ENCODE measurements around the gene DNAJA4.

The DNAJA4 gene

GRCh38 chr15:78311292-78311691 lies 46.9 kb downstream of the DNAJA4 start (continued):
- TF ChIP-seq PATZ1 (CRISPR knock-in tag; IDR thresholded peaks at IDR 0.05; ENCODE audit: borderline replicate concordance) (no peak), ZNF70 (CRISPR knock-in tag; IDR thresholded peaks at IDR 0.05) (no peak), ISL1 (CRISPR knock-in tag; IDR thresholded peaks at IDR 0.05) (no peak), BACH2 (CRISPR knock-in tag; IDR thresholded peaks at IDR 0.05; ENCODE audit: borderline replicate concordance) (no peak), ZNF8 (CRISPR knock-in tag; IDR thresholded peaks at IDR 0.05) (no peak), ARNTL (CRISPR knock-in tag; IDR thresholded peaks at IDR 0.05; ENCODE audit: borderline replicate concordance, low read depth) (no peak), CSDC2 (CRISPR knock-in tag; IDR thresholded peaks at IDR 0.05) (no peak), CREB5 (CRISPR knock-in tag; IDR thresholded peaks at IDR 0.05; ENCODE audit: low read depth) (no peak), PPARA (CRISPR knock-in tag; IDR thresholded peaks at IDR 0.05; ENCODE audit: borderline replicate concordance) (no peak), OSR1 (CRISPR knock-in tag; IDR thresholded peaks at IDR 0.05) (no peak), TCF4 (CRISPR knock-in tag; IDR thresholded peaks at IDR 0.05; ENCODE audit: borderline replicate concordance) (no peak), ESRRG (CRISPR knock-in tag; IDR thresholded peaks at IDR 0.05) (no peak)

GRCh38 chr15:78312536-78312935 lies 48.2 kb downstream of the DNAJA4 start:
- ATAC-seq = no peak

More at GRCh38 chr15:78312536-78312935, 48.2 kb downstream of the DNAJA4 start:
- TF ChIP-seq OSR1 (CRISPR knock-in tag; IDR thresholded peaks at IDR 0.05) (no peak), ZNF565 (CRISPR knock-in tag; conservative IDR thresholded peaks at IDR 0.05; ENCODE audit: low read depth) (no peak), PPARA (CRISPR knock-in tag; IDR thresholded peaks at IDR 0.05; ENCODE audit: borderline replicate concordance) (no peak), PATZ1 (CRISPR knock-in tag; IDR thresholded peaks at IDR 0.05; ENCODE audit: borderline replicate concordance) (no peak), ZNF8 (CRISPR knock-in tag; IDR thresholded peaks at IDR 0.05) (no peak), RARB (CRISPR knock-in tag; IDR thresholded peaks at IDR 0.05) (no peak), TSHZ2 (CRISPR knock-in tag; IDR thresholded peaks at IDR 0.05) (no peak), ZC3H10 (CRISPR knock-in tag; IDR thresholded peaks at IDR 0.05) (no peak), ESRRG (CRISPR knock-in tag; IDR thresholded peaks at IDR 0.05) (no peak), ZNF70 (CRISPR knock-in tag; IDR thresholded peaks at IDR 0.05) (no peak), TOX (CRISPR knock-in tag; IDR thresholded peaks at IDR 0.05; ENCODE audit: borderline replicate concordance) (no peak), ZFP30 (CRISPR knock-in tag; IDR thresholded peaks at IDR 0.05) (no peak), ZFP3 (CRISPR knock-in tag; IDR thresholded peaks at IDR 0.05) (no peak), CSRNP3 (CRISPR knock-in tag; IDR thresholded peaks at IDR 0.05) (no peak), ARNTL (CRISPR knock-in tag; IDR thresholded peaks at IDR 0.05; ENCODE audit: borderline replicate concordance, low read depth) (no peak), CREB5 (CRISPR knock-in tag; IDR thresholded peaks at IDR 0.05; ENCODE audit: low read depth) (no peak)
